HAP-1 (cell line): ENCODE results near the gene TCHHL1.

Experiments
- DNase-seq, 2 experiments: peaks; one replicate each; pipeline ENCODE4 v3.0.0-alpha.2; 2016 to 2020; ENCODE audit warnings: low spot score in 2 of 2
- H3K27me3 ChIP-seq: fragments of 250-450 bp; sonication (Bioruptor Pico); 2 replicates; pipeline ENCODE4 v1.5.1; 2020; ENCODE audit warnings: low read depth, mild to moderate bottlenecking, moderate library complexity
- H3K36me3 ChIP-seq: fragments of 250-450 bp; sonication (Bioruptor Pico); replicated peaks from 2 replicates; pipeline ENCODE4 v1.5.1; 2020; ENCODE audit warnings: mild to moderate bottlenecking
- H3K4me1 ChIP-seq: fragments of 250-450 bp; sonication (Bioruptor Pico); 2 replicates; pipeline ENCODE4 v1.5.1; 2020; ENCODE audit warnings: mild to moderate bottlenecking
- H3K4me3 ChIP-seq: fragments of 250-450 bp; sonication (Bioruptor Pico); 2 replicates; pipeline ENCODE4 v1.5.1; 2020; ENCODE audit warnings: mild to moderate bottlenecking, moderate library complexity
- H3K9me3 ChIP-seq: fragments of 250-450 bp; sonication (Bioruptor Pico); 2 replicates; pipeline ENCODE4 v1.5.1; 2020; ENCODE audit warnings: mild to moderate bottlenecking, moderate library complexity
- in situ Hi-C: fragments of 300-500 bp; cut with MboI; formaldehyde crosslinking; loops from 3 replicates; pipeline ENCODE4 v1.14.3; 2020; ENCODE audit warnings: low sequenced_read_pairs, inconsistent platforms, mixed read lengths

The TCHHL1 gene

DNA sequence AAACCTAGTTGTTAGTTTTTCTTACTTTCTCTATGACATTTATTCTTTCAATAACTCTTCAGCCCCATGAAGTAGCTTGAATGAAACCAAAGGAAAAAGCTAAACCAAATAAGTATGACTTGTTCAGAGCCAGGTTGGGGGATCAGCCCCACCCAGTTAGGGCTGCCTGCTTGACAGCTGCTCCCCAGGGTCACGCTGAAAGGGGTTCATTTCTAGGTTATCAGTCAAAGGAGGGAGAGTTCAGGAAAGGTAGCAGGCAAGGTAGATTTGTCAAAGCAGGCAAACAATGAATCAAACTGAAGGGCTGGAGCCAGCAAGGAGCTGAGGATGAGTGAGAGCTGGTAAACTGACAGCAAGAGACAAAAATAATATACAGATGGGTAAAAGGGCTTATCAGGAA is 49.0 kb downstream of the TCHHL1 start:
- no peaks in the 10 kb centered on the region for H3K36me3 ChIP-seq
- in situ Hi-C loops, result no loop called here
- H3K9me3 ChIP-seq, result no peaks in the 10 kb centered on the region
- peaks cover 36% of the 10 kb centered on the region for H3K27me3 ChIP-seq
- peaks cover 17% of the 10 kb centered on the region for H3K4me1 ChIP-seq
- DNase-seq, result no peak
- H3K4me3 ChIP-seq, result no peak overlapping the region

DNA sequence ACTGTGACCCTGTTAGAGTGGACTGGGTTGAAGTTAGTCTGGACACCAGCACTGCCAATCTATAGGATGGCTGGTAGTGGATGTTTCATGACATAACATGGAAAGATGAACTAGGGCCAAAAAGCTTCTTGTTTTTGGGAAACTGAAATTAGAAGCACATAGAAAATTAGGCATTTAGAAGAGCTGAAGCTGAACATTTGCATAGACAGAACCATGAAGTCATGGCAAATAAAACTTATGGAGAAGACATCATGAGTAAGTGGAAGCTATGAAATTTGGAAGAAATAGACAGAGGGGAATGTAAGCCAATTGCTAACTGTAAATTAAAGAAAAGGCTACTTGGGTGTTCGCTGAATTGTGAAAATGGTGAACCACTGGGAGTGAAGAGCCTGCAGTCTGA is 49.4 kb downstream of the TCHHL1 start:
- H3K4me3 ChIP-seq, result no peak overlapping the region
- DNase-seq, result no peak
- H3K9me3 ChIP-seq, result no peaks in the 10 kb centered on the region
- in situ Hi-C loops, result no loop called here
- H3K36me3 ChIP-seq, result no peaks in the 10 kb centered on the region
- peaks cover 36% of the 10 kb centered on the region for H3K27me3 ChIP-seq
- H3K4me1 ChIP-seq, result peaks cover 21% of the 10 kb centered on the region

DNA sequence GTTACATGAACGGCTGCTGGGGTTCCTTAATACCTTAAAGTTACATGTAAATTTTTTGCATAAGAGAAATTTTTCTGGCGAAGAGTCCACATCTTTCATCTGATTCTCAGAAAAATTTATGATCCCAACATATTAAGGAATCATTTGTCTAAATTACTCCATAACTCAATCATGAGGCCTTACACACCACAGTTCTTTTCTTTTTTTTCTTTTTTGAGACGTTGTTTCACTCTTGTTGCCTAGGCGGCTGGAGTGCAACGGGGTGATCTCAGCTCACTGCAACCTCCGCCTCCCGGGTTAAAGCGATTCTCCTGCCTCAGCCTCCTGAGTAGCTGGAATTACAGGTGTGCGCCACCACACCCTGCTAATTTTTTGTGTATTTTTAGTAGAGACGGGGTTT is 50.0 kb downstream of the TCHHL1 start:
- no peaks in the 10 kb centered on the region for H3K9me3 ChIP-seq
- peaks cover 20% of the 10 kb centered on the region for H3K4me1 ChIP-seq
- peaks cover 36% of the 10 kb centered on the region for H3K27me3 ChIP-seq
- no peak for DNase-seq
- no peak overlapping the region for H3K4me3 ChIP-seq
- in situ Hi-C loops, result no loop called here
- no peaks in the 10 kb centered on the region for H3K36me3 ChIP-seq

DNA sequence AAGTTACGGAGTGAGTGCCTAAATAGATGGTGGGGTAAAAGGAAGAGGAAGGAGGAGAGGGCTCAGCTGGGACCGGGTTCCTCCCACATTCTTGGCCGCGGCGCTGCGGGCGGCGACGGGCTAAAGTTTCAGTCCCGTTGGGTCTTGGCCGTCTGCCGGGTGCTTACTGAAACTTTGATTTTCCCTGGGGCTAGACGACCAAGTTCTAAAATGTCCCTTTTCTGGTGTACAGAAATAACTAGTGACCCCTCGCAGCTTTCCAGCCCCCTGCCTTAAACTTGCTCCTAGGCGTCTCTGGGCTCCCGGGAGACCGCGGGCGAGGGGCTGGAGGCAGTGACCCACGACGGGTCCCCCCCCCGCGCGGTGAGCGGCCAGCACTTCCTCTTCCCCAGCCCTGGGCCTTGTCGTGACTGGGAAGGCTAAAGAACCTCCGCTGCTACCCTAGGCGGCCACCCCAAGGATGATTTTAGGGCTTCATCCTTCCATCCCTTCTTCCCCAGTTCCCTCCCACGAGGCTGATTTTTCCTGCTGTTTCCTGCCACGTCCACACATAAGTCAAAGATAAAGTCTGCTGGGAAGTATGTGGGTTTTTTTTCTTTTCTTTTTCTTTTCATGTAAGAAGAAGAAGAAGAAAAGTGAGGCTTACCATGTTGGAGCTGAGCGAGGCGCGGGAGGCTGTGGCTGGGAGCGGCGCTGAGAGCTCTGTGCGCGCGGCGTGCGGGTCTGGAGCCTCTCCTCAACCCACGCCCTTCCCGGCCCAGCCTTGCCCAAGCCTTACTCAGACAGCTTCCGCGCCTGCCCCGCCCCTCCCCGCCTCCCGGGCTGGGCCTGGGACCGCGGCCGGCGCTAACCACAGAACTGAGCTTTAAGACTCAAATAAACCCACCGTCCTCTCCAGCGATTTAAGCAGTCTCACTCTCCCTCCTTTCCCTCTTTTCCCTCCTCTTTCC is 52.3 kb downstream of the TCHHL1 start, which contains the start of gene S100A11:
Gene S100A11 (minus strand): TSS at position 738 of the 950 bp plus-strand sequence. CDS start 89 bp downstream, at position 649.
- H3K27me3 ChIP-seq, result peaks cover 22% of the 10 kb centered on the region
- DNase-seq, result peak; percentile 50 to 91
- H3K36me3 ChIP-seq, result peaks cover 10% of the 10 kb centered on the region
- peak within 1 kb of the TSS; percentile 45 for H3K4me3 ChIP-seq
- in situ Hi-C loops, result no loop called here
- peaks cover 20% of the 10 kb centered on the region for H3K4me1 ChIP-seq
- H3K9me3 ChIP-seq, result no peaks in the 10 kb centered on the region

DNA sequence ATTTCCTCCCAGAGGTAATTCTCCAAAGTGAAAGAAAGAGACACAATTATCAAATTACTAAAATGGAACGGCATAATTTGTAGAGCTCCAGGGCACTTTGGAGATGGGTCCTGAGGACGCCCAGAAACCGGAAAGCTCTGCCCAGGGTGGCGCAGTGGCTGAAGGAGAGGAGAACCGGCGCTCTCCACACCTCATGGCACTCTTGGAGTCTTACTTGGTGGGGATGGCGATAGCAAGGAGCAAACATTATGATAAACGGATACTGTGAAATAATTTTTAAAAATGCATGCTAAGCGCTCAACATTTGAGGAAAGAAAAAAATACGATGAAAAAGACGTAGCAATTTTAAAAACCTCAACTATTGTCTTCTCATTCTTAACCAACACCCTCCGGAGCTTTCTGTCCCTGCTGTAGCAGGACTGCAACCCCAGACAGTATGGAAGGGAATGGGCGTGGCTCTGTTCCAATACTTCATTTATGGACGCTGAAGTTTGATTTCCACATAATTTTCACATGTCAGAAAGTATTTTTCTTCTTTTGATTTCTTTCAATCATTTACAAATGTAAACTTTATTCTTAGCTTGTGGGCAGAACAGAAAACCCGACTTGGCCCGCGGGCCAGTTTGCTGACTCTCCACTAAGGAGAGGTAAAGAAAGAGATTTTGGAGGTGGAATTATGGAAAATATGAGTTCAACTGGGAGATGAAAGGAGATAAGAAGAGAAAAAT is 53.2 kb downstream of the TCHHL1 start:
- H3K4me3 ChIP-seq, result peak overlapping the region; percentile 45
- DNase-seq, result peak; percentile 33 to 56
- H3K9me3 ChIP-seq, result no peaks in the 10 kb centered on the region
- H3K27me3 ChIP-seq, result peaks cover 14% of the 10 kb centered on the region
- H3K36me3 ChIP-seq, result peaks cover 10% of the 10 kb centered on the region
- in situ Hi-C loops, result no loop called here
- H3K4me1 ChIP-seq, result peaks cover 20% of the 10 kb centered on the region

DNA sequence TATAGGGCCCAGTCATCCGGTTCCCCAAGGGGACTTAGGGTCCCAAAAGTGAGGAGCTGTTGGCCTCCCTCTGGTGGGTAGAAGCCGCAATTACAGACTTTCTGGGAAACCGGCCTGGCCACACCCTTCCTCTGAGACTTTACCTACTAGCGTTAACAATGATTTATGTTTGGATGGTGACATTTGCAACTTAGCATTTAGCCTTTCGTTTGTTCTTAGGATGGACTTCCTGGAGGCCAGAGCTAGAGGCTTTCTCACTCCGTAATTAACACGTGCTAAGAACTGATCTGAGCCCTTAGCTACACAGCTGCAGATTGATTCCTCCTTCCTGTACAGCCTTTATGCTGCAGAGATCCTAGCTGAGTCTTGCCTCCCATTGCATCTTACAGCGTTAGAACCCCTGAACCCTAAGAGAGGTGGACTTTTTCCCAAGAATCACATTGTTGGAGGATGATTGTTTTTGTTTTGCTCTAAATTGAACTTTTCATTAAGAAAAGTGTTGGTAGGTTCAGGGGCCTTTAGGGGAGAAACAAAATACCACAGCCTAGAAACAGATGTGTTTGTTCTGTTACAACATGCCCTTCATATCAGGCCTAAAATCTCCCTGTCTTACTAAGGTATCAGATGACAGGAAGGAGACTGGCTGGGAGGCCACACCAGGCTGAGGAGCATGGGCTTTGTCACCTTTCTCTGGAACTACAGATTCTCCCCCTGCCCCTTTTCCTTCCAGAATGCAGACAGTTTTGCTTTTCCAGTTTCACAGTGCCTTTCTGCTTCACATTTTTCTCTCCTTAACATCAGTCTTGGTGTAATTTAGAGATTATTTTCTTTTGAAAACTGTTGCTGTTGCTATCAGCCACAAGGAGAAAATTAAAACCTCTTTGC is 54.0 kb downstream of the TCHHL1 start:
- in situ Hi-C loops, result no loop called here
- peaks cover 6% of the 10 kb centered on the region for H3K27me3 ChIP-seq
- no peaks in the 10 kb centered on the region for H3K9me3 ChIP-seq
- DNase-seq, result peak; percentile 77 to 84
- peak overlapping the region; percentile 45 for H3K4me3 ChIP-seq
- peaks cover 10% of the 10 kb centered on the region for H3K36me3 ChIP-seq
- H3K4me1 ChIP-seq, result peaks cover 20% of the 10 kb centered on the region

DNA sequence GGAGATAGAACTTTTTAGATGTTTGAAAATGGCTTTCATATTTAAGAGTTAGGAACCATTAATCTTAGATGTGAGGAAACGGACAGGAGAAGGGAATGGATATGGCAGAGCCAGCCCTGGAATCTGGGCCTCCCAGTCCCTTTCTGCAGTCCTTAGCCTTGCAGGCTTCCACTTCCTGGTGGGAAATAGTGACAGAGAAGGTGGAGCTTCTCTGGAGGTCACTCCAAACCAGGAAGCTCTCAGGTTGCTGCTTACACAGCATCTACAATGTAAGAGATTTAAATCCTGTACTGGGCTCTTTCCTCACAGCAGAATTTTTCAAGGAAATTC is 54.6 kb downstream of the TCHHL1 start:
- DNase-seq, result no peak
- H3K27me3 ChIP-seq, result no peaks in the 10 kb centered on the region; the same call in 1 of the 2 replicates
- H3K9me3 ChIP-seq, result no peaks in the 10 kb centered on the region
- H3K4me1 ChIP-seq, result peaks cover 20% of the 10 kb centered on the region
- H3K4me3 ChIP-seq, result no peak overlapping the region; the same call in 1 of the 2 replicates
- in situ Hi-C loops, result no loop called here
- H3K36me3 ChIP-seq, result peaks cover 10% of the 10 kb centered on the region
